Measurements from ENCODE around the gene HOXC10. TPM values are rescaled to one million over a fixed set of nuclear protein-coding genes. Genes with fewer than 3 reads are reported as not detected.

HOXC10 gene
- total RNA-seq, 1 donor from 2014 or later, result 1.8 TPM

DNA sequence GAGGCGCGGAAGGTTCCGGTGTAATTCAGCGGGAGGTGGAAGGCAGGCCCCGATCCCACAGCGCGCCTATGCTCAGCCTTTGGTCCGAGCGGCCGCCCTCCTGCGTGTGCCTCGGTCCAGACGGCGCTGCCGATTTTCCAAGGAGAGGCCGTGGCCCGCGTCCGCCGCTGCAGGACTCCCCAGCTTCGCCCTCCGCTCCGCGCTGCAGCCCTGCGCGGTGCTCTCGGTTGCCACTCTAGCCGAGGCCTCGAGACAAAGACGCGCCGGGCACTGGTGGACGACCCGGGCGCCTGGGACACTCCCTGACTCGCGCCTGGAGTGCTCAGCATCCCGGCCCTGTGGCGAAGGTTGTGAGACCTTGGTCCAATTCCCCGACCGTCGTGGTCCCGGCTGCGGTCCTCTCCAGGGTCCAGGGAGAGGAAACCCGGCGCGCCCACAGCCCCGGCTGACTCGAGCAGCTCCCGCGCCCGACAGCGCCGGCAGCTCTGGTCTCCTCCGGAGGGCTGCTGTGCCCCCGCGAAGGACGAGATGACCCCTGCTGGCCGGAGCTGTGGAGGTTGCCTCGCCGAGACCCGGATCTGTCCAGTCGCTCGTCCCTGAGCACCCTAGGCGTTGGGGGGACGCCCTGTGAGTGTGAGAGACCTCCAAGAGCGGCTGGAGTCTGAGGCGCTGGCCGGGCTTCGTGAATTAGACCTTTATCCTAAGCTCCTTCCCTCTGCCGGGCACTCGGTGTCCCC lies 23.8 kb upstream of the HOXC10 start:
- TF ChIP-seq, protein P1, sequence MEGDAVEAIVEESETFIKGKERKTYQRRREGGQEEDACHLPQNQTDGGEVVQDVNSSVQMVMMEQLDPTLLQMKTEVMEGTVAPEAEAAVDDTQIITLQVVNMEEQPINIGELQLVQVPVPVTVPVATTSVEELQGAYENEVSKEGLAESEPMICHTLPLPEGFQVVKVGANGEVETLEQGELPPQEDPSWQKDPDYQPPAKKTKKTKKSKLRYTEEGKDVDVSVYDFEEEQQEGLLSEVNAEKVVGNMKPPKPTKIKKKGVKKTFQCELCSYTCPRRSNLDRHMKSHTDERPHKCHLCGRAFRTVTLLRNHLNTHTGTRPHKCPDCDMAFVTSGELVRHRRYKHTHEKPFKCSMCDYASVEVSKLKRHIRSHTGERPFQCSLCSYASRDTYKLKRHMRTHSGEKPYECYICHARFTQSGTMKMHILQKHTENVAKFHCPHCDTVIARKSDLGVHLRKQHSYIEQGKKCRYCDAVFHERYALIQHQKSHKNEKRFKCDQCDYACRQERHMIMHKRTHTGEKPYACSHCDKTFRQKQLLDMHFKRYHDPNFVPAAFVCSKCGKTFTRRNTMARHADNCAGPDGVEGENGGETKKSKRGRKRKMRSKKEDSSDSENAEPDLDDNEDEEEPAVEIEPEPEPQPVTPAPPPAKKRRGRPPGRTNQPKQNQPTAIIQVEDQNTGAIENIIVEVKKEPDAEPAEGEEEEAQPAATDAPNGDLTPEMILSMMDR (conservative IDR thresholded peaks at IDR 0.05), result no peak
- Mint-ChIP-seq H3K4me1 (no peaks in the 10 kb centered on the region), H3K4me3 (no peak overlapping the region), H3K9me3 (no peaks in the 10 kb centered on the region), H3K36me3 (ENCODE audit: low read depth) (no peaks in the 10 kb centered on the region), H3K27ac (ENCODE audit: unreplicated experiment) (no peak overlapping the region), H3K27me3 (ENCODE audit: low read depth) (peaks cover 100% of the 10 kb centered on the region)
- DNase-seq (ENCODE audit: low read depth, low spot score), result no peak

DNA sequence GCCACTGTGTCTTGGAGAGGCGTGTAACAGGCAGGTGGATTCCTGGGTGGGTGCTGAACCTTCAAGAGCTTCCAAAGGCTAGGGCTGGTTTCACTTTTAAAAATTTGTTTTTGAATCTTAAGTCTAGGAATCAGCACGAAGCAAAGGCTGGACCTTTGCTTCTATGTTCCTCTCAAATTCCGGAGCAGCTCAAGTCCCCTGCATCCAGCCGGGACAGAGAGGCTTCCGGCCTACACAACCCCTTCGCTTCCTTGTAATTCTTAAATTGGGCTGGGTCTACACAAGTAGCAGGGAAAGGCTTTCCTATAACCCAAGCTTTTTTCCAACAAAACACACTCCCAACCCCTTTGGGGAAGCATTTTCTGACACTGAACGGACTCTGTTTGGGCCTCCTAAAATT lies 21.9 kb upstream of the HOXC10 start:
- peaks cover 100% of the 10 kb centered on the region for H3K27me3 Mint-ChIP-seq (ENCODE audit: low read depth)
- H3K4me1 Mint-ChIP-seq, result no peaks in the 10 kb centered on the region
- H3K27ac Mint-ChIP-seq (ENCODE audit: unreplicated experiment), result no peak overlapping the region
- TF ChIP-seq, protein P1 (conservative IDR thresholded peaks at IDR 0.05), result no peak
- DNase-seq (ENCODE audit: low read depth, low spot score), result no peak
- no peak overlapping the region for H3K4me3 Mint-ChIP-seq
- H3K9me3 Mint-ChIP-seq, result no peaks in the 10 kb centered on the region
- H3K36me3 Mint-ChIP-seq (ENCODE audit: low read depth), result no peaks in the 10 kb centered on the region

DNA sequence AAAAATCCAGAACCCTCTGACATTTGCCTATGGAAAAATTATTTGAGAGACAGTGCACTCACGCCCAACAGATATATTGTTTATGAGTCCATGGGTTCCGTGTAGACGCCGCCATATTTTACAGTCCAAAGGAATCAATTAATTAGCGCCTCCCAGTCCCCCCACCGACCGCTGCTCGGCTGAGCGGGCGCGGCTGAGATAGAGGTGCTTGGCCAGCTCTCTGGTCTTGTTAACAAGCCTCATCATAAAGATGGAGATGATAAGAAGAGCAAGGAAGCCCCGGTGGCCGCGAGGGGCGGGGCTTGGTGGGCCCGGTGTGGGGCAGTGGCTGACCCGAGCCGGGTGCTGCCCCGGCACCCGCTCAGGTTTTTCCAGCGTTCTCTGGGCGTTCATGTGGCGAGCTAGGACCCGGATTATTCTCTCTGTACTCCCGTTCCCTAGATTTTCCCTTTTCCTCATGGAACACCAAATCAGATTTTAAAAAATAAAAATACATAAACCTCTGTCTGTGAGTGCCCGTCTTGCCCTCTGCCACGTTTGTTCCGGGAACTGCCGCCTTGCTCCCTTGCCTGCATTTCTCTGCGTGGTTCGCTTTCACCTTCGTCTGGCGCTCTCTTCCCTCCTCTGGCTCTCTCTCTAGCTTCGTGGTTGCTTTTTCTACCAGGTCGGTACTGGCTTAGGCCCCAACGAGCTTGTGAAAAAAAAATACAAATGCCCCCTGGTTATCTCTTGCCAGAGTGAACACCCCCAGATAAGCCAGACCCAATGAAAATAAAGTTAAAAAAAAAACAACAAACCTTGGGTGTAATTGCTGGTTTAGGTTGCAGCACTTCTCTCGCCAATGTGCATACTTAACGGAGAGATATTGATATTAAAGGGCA lies 21.3 kb upstream of the HOXC10 start:
- Mint-ChIP-seq H3K36me3 (ENCODE audit: low read depth) (no peaks in the 10 kb centered on the region), H3K4me3 (no peak overlapping the region), H3K4me1 (no peaks in the 10 kb centered on the region), H3K27ac (ENCODE audit: unreplicated experiment) (no peak overlapping the region), H3K9me3 (no peaks in the 10 kb centered on the region), H3K27me3 (ENCODE audit: low read depth) (peaks cover 100% of the 10 kb centered on the region)
- no peak for DNase-seq (ENCODE audit: low read depth, low spot score)
- TF ChIP-seq, protein P1 (conservative IDR thresholded peaks at IDR 0.05), result no peak

DNA sequence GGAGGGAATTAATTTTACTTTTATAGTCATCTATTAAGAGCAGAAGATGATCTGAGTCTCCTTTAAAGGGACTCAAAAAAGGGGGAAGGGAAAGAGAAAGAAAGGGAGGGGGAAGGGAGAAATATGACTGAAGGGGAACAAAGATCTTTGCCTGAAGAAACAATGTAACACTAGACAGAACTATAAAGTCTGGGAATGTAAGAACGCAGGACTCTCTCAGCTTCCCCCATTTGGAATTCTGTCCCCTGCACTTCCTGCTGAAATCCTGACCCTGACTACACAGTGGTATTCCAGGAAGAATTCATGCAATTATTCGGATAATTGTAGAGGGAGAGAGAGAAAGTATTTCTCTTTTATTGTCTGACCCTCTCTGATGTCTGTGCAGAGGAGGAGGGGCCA lies 20.6 kb upstream of the HOXC10 start:
- H3K27me3 Mint-ChIP-seq (ENCODE audit: low read depth), result peaks cover 100% of the 10 kb centered on the region
- no peaks in the 10 kb centered on the region for H3K36me3 Mint-ChIP-seq (ENCODE audit: low read depth)
- no peak overlapping the region for H3K27ac Mint-ChIP-seq (ENCODE audit: unreplicated experiment)
- TF ChIP-seq, protein P1 (conservative IDR thresholded peaks at IDR 0.05), result no peak
- no peak overlapping the region for H3K4me3 Mint-ChIP-seq
- H3K4me1 Mint-ChIP-seq, result no peaks in the 10 kb centered on the region
- DNase-seq (ENCODE audit: low read depth, low spot score), result no peak
- H3K9me3 Mint-ChIP-seq, result no peaks in the 10 kb centered on the region

DNA sequence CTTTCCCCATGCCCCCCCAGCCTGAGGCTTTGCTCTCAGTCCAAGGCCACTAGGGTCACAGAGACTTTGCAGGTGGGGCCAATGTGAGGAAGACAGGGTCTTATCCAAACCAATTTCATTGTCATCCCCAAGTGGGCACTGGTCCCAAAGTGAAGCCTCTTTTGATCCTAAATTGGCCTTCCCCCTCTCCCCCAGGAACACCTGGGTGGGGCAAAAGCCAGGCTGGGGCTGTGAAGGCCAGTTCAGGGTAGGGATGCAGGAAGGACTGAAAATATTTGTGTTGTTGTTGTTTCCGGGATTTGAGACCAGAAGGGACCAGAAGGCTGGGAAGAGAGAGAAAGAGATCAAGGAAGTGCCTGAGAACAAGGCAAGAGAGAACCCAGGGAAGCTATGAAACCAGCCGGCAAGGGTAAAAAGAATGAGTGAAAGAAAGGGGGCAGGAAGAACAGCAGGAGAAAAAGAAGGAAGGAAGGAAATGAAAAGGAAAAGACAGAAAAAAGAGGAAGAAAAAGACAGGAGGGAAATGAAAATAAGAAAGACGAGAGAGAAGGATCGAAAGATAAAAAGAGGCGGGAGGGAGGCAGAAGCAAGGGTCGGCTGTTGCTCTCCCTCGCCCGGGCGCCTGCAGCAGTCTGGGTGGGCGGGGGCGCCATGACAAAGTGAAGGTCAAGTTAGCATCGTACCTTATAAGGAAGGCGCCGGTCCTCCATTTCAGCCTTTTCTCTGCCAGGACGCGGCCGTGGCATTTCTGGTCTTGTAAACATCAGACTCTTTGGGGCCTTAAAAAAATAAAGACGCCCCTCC lies 19.5 kb upstream of the HOXC10 start:
- no peak overlapping the region for H3K4me3 Mint-ChIP-seq
- H3K36me3 Mint-ChIP-seq (ENCODE audit: low read depth), result no peaks in the 10 kb centered on the region
- no peak overlapping the region for H3K27ac Mint-ChIP-seq (ENCODE audit: unreplicated experiment)
- peaks cover 100% of the 10 kb centered on the region for H3K27me3 Mint-ChIP-seq (ENCODE audit: low read depth)
- no peaks in the 10 kb centered on the region for H3K4me1 Mint-ChIP-seq
- TF ChIP-seq, protein P1 (conservative IDR thresholded peaks at IDR 0.05), result no peak
- DNase-seq (ENCODE audit: low read depth, low spot score), result no peak
- no peaks in the 10 kb centered on the region for H3K9me3 Mint-ChIP-seq

Data from neural crest cell (in vitro differentiated cells).